HG02678 (cell line): ENCODE measurements around the gene HMCN1.
"Not testable (repeated sequence)": the region's sequence is repeated elsewhere in the genome, so short reads cannot be mapped to it uniquely, and the experiment has no call there.

ENCODE experiments used
- ATAC-seq: cut with Tn5 transposase; IDR thresholded peaks from one replicate; pipeline ENCODE4 v1.9.1; 2021; ENCODE audit warnings: mild to moderate bottlenecking, moderate library complexity; ENCODE audit not compliant: unreplicated experiment

The HMCN1 gene

GRCh38 chr1:186125511-186125910 is 391.3 kb downstream of the HMCN1 start:
- no peak for ATAC-seq

GRCh38 chr1:186129758-186130157 is 395.6 kb downstream of the HMCN1 start:
- ATAC-seq: no peak

- ATAC-seq: no peak
These were observed 404.9 kb downstream of the HMCN1 start for GRCh38 chr1:186139115-186139514.

GRCh38 chr1:186139701-186140100 is 405.5 kb downstream of the HMCN1 start:
- no peak for ATAC-seq

- ATAC-seq: no peak
These were observed 408.0 kb downstream of the HMCN1 start for GRCh38 chr1:186142159-186142558.

GRCh38 chr1:186142916-186143315 is 408.7 kb downstream of the HMCN1 start:
- no peak for ATAC-seq

GRCh38 chr1:186143481-186143880 is 409.3 kb downstream of the HMCN1 start:
- no peak for ATAC-seq

GRCh38 chr1:186144505-186144904 is 410.3 kb downstream of the HMCN1 start:
- ATAC-seq: no peak

- no peak for ATAC-seq
These were observed 412.8 kb downstream of the HMCN1 start for GRCh38 chr1:186146974-186147373.

- ATAC-seq: no peak
These were observed 415.4 kb downstream of the HMCN1 start for GRCh38 chr1:186149591-186149990.

GRCh38 chr1:186152227-186152619 is 418.0 kb downstream of the HMCN1 start:
- ATAC-seq: no peak

GRCh38 chr1:186152620-186153239 is 418.5 kb downstream of the HMCN1 start:
- ATAC-seq: no peak

GRCh38 chr1:186154651-186155050 is 420.5 kb downstream of the HMCN1 start:
- ATAC-seq: no peak

GRCh38 chr1:186155594-186155993 is 421.4 kb downstream of the HMCN1 start:
- peak; percentile 67 for ATAC-seq

- not testable (repeated sequence) for ATAC-seq
These were observed 428.7 kb downstream of the HMCN1 start for GRCh38 chr1:186162895-186163294.

GRCh38 chr1:186164773-186165172 is 430.6 kb downstream of the HMCN1 start:
- no peak for ATAC-seq

GRCh38 chr1:186165303-186165702 is 431.1 kb downstream of the HMCN1 start:
- no peak for ATAC-seq

GRCh38 chr1:186167096-186167668 is 433.0 kb downstream of the HMCN1 start:
- ATAC-seq: no peak

- no peak for ATAC-seq
These were observed 441.4 kb downstream of the HMCN1 start for GRCh38 chr1:186175588-186175987.

GRCh38 chr1:186178426-186179043 is 444.3 kb downstream of the HMCN1 start:
- no peak for ATAC-seq

GRCh38 chr1:186179231-186179630 is 445.0 kb downstream of the HMCN1 start:
- ATAC-seq: no peak

- ATAC-seq: peak; percentile 60
These were observed 449.0 kb downstream of the HMCN1 start for GRCh38 chr1:186183219-186183618.
